Dendritic cell treated with granulocyte-macrophage colony-stimulating factor and Interleukin-4, amounts not matched to agents 40 ng/mL and 50 ng/mL, for 4 days (primary cell): ENCODE data around the gene TRAPPC5.
A peak's percentile ranks its signal among the peaks of the same experiment; 100 is the strongest.

ENCODE experiments used
- H3K27ac Mint-ChIP-seq: one replicate; pipeline ENCODE4 v1.8.0; 2022; ENCODE audit warnings: mild to moderate bottlenecking, mixed read lengths
- H3K27me3 Mint-ChIP-seq: one replicate; pipeline ENCODE4 v1.8.0; 2022; ENCODE audit warnings: mild to moderate bottlenecking, mixed read lengths
- H3K36me3 Mint-ChIP-seq: one replicate; pipeline ENCODE4 v1.8.0; 2022; ENCODE audit warnings: low read depth, mixed read lengths
- H3K4me1 Mint-ChIP-seq: one replicate; pipeline ENCODE4 v1.8.0; 2022; ENCODE audit warnings: low read depth, mixed read lengths
- H3K4me3 Mint-ChIP-seq: one replicate; pipeline ENCODE4 v1.8.0; 2022; ENCODE audit warnings: mild to moderate bottlenecking, moderate library complexity, mixed read lengths
- H3K9me3 Mint-ChIP-seq: one replicate; pipeline ENCODE4 v1.8.0; 2022; ENCODE audit warnings: mixed read lengths
- intact Hi-C: fragments of 100-400 bp; cut with micrococcal nuclease; formaldehyde crosslinking; loops from one replicate; pipeline ENCODE4 v1.15.0; 2022

Gene TRAPPC5

DNA sequence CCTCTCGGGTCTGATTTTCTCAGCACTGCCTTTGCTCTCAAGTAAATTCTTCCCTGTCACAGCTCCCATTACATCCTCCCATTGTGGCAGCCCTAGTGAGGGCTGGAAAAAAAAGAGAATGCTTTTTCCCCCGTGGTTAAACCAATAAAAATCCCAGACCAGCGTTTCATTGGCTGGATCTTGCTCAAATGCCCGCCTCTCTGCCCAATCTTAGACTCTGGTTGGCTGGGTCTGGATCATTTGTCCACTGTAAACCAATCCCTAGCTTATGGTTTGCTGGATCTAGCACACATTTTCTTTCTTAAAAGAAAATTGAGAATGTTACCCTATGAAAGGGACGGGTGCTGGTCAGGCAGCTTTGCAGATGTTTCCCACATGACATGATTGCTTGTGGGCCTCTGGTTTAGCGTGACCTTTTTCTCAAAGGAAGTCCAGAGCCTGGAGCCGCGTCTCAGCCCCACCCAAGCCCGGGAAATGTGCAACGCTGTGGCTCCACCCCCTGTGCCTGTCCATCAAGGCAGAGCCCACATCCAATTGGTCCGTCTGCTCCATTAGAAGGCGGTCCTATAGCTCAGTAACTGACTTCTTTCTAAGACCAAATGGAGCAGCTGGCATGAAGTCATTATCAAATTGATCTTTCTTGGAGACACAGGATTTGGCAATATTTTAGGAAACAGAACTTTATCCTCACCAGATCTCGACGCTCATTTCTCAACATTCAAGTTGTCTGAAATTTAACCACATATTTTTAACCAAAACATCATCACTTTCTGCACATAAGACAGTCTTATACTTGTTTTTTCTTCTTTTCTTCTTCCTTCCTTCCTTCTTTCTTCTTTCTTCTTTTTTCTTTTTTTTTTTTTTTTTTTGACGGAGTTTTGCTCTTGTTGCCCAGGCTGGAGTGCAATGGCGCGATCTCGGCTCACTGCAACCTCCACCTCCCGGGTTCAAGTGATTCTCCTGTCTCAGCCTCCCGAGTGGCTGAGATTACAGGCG is 6.3 kb upstream of the TRAPPC5 start:
- H3K4me3 Mint-ChIP-seq: no peak overlapping the region
- H3K27ac Mint-ChIP-seq: peak overlapping the region; percentile 79
- H3K27me3 Mint-ChIP-seq: peaks cover 3% of the 10 kb centered on the region
- intact Hi-C loops: no loop called here
- peaks cover 10% of the 10 kb centered on the region for H3K9me3 Mint-ChIP-seq
- peaks cover 70% of the 10 kb centered on the region for H3K4me1 Mint-ChIP-seq
- peaks cover 6% of the 10 kb centered on the region for H3K36me3 Mint-ChIP-seq

GRCh38 chr19:7676376-7676775 is 4.3 kb upstream of the TRAPPC5 start:
- Mint-ChIP-seq H3K4me1 (peaks cover 68% of the 10 kb centered on the region), H3K4me3 (peak overlapping the region; percentile 57), H3K27me3 (no peaks in the 10 kb centered on the region), H3K9me3 (peaks cover 10% of the 10 kb centered on the region), H3K27ac (peak overlapping the region; percentile 69), H3K36me3 (peaks cover 12% of the 10 kb centered on the region)
- intact Hi-C loops: no loop called here

DNA sequence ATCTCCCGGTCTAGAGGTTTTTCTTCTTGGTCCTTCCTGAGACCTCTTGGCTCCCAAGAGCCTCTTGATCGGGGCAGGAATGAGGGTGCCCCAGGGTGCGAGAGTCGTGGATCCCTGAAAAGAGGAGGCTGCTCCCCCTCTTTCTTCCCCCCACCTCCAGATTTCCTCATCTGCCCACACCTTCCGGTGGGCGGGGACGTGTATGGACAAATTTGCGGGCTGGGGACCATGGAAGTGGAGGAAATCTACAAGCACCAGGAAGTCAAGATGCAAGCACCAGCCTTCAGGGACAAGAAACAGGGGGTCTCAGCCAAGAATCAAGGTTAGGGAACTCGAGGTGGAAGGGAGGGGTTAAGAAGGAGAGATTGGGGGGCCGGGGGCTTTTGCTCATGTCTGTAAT is 3.8 kb upstream of the TRAPPC5 start, which contains the start of gene MCEMP1:
TSS of gene MCEMP1 (plus strand) at position 237 of the 400 bp plus-strand sequence. CDS start at position 268, 31 bp downstream.
- Mint-ChIP-seq H3K27me3 (no peaks in the 10 kb centered on the region), H3K36me3 (peaks cover 16% of the 10 kb centered on the region), H3K4me3 (peak within 1 kb of the TSS; percentile 57), H3K9me3 (peaks cover 10% of the 10 kb centered on the region), H3K27ac (peak within 1 kb of the TSS; percentile 69), H3K4me1 (peaks cover 73% of the 10 kb centered on the region)
- intact Hi-C loops: no loop called here

GRCh38 chr19:7677669-7678311 is 2.8 kb upstream of the TRAPPC5 start:
- peaks cover 82% of the 10 kb centered on the region for H3K4me1 Mint-ChIP-seq
- peaks cover 10% of the 10 kb centered on the region for H3K9me3 Mint-ChIP-seq
- intact Hi-C loops: no loop called here
- H3K27me3 Mint-ChIP-seq: no peaks in the 10 kb centered on the region
- peaks cover 26% of the 10 kb centered on the region for H3K36me3 Mint-ChIP-seq
- no peak overlapping the region for H3K4me3 Mint-ChIP-seq
- peak overlapping the region; percentile 69 for H3K27ac Mint-ChIP-seq

- Mint-ChIP-seq H3K27me3 (no peaks in the 10 kb centered on the region), H3K9me3 (peaks cover 2% of the 10 kb centered on the region), H3K4me3 (no peak overlapping the region), H3K4me1 (peaks cover 74% of the 10 kb centered on the region), H3K36me3 (peaks cover 35% of the 10 kb centered on the region), H3K27ac (peak overlapping the region; percentile 96)
- intact Hi-C loops: no loop called here
Observed at GRCh38 chr19:7678971-7679751, 1.5 kb upstream of the TRAPPC5 start.

DNA sequence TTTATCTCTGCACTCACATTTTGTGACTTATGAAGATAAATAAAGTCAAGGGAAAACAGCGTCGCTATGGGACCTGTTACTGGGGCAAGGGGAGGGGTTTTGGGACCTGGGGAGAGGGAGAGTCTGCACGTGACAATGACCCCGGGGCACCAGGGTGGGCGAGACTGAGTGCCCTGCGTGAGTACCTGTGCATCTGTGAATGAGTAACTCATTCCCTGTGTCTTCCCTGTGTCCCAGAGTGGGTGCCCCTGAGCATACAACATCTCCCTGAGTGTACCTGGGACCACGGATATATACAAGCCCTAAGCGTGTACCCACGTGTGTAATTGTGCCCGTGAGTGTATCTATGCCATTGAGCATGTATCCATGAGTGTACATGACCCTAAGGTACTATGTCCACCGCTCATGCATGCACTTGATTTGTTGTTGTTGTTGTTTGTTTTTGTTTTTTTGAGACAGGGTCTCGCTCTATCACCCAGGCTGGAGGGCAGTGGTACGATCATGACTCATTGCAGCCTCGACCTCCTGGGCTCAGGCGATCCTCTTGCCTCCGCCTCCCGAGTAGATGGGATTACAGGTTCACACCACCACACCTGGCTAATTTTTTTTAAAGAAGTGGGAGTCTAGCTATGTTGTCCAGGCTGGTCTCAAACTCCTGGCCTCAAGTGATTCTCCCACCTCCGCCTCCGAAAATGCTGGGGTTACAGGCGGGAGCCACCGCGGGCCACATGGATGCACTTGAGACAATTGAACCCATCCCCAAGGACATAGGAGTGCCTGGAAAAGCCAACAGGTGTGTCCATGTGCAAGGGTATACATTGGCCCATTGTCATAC is 645 bp upstream of the TRAPPC5 start:
- no peaks in the 10 kb centered on the region for H3K9me3 Mint-ChIP-seq
- H3K36me3 Mint-ChIP-seq: peaks cover 39% of the 10 kb centered on the region
- intact Hi-C loops: loop anchor here (1.0 to 10.0 kb wide), 3 partner anchors 28 to 245 kb away; partner anchors contain the start of genes CTXN1 and SNAPC2
- peak overlapping the region; percentile 98 for H3K4me3 Mint-ChIP-seq
- no peaks in the 10 kb centered on the region for H3K27me3 Mint-ChIP-seq
- H3K27ac Mint-ChIP-seq: peak overlapping the region; percentile 96
- peaks cover 68% of the 10 kb centered on the region for H3K4me1 Mint-ChIP-seq

GRCh38 chr19:7681340-7682174 is 924 bp downstream of the TRAPPC5 start:
- H3K9me3 Mint-ChIP-seq: no peaks in the 10 kb centered on the region
- H3K36me3 Mint-ChIP-seq: peaks cover 52% of the 10 kb centered on the region
- peaks cover 72% of the 10 kb centered on the region for H3K4me1 Mint-ChIP-seq

GRCh38 chr19:7682175-7682855 is 1.7 kb downstream of the TRAPPC5 start:
- no peaks in the 10 kb centered on the region for H3K9me3 Mint-ChIP-seq
- H3K27ac Mint-ChIP-seq: peak overlapping the region; percentile 96
- intact Hi-C loops: loop anchor here (10.0 kb wide), 1 partner anchor 242 kb away; the partner anchor contains the start of genes CTXN1 and SNAPC2
- peaks cover 52% of the 10 kb centered on the region for H3K36me3 Mint-ChIP-seq
- no peaks in the 10 kb centered on the region for H3K27me3 Mint-ChIP-seq
- peak overlapping the region; percentile 98 for H3K4me3 Mint-ChIP-seq
- peaks cover 71% of the 10 kb centered on the region for H3K4me1 Mint-ChIP-seq

More at GRCh38 chr19:7681340-7682174, 924 bp downstream of the TRAPPC5 start:
- intact Hi-C loops: loop anchor here (1.0 to 10.0 kb wide), 2 partner anchors 118 to 243 kb away; partner anchors contain the start of genes CTXN1 and SNAPC2
- H3K4me3 Mint-ChIP-seq: peak overlapping the region; percentile 98
- no peaks in the 10 kb centered on the region for H3K27me3 Mint-ChIP-seq
- peak overlapping the region; percentile 96 for H3K27ac Mint-ChIP-seq

- intact Hi-C loops: loop anchor here (10.0 kb wide), 1 partner anchor 239 kb away; the partner anchor contains the start of genes CTXN1 and SNAPC2
- peaks cover 52% of the 10 kb centered on the region for H3K36me3 Mint-ChIP-seq
- H3K27me3 Mint-ChIP-seq: no peaks in the 10 kb centered on the region
- peaks cover 43% of the 10 kb centered on the region for H3K4me1 Mint-ChIP-seq
- H3K27ac Mint-ChIP-seq: peak overlapping the region; percentile 48
- no peaks in the 10 kb centered on the region for H3K9me3 Mint-ChIP-seq
- no peak overlapping the region for H3K4me3 Mint-ChIP-seq
Observed at GRCh38 chr19:7685546-7686445, 5.2 kb downstream of the TRAPPC5 start.

DNA sequence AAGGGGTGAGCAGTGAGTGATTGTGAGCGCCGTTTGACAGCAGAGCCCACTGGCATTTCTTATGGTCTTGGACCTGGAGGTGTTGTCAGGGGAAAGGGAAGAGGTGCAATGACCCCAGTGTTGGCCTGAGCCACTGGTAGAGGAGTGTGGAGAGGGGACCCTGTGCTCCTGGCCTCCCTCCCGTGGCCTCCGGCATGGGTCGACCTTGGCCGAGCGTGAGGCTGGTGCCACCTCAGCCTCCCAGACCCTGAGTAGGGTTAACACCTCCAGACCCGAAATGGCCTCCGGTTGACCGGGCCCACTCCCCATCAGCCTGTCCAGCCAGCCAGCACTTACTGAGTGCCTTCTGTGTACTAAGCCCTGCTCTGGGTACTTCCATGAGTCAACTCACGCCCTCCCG is 6.5 kb downstream of the TRAPPC5 start:
- peaks cover 32% of the 10 kb centered on the region for H3K4me1 Mint-ChIP-seq
- H3K27me3 Mint-ChIP-seq: no peaks in the 10 kb centered on the region
- H3K9me3 Mint-ChIP-seq: no peaks in the 10 kb centered on the region
- peak overlapping the region; percentile 48 for H3K27ac Mint-ChIP-seq
- H3K4me3 Mint-ChIP-seq: no peak overlapping the region
- H3K36me3 Mint-ChIP-seq: peaks cover 38% of the 10 kb centered on the region
- intact Hi-C loops: loop anchor here (10.0 kb wide), 1 partner anchor 238 kb away; the partner anchor contains the start of genes CTXN1 and SNAPC2

DNA sequence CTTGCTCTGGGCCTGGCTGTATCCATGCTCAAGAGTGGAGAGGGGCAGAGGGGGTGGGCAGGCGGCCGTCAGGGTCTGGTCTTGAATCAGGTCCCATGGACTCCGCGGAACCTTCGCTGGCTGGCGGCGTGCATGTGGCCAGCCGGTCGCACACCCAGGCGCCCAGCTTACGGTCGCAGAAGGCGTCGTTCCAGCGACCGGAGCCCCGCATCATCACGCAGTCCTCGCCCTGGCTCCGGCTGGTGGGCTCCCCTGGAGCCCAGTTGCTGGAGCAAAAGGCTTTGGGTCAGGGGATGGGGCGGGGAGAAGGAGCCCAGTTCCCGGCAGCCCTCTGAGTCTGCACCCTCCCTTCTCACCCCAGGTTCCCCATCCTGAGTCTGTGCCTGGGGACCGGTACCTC is 8.5 kb downstream of the TRAPPC5 start:
- Mint-ChIP-seq H3K4me3 (no peak overlapping the region), H3K36me3 (peaks cover 18% of the 10 kb centered on the region), H3K4me1 (peaks cover 27% of the 10 kb centered on the region), H3K9me3 (no peaks in the 10 kb centered on the region), H3K27me3 (no peaks in the 10 kb centered on the region), H3K27ac (no peak overlapping the region)
- intact Hi-C loops: loop anchor here (10.0 kb wide), 1 partner anchor 236 kb away; the partner anchor contains the start of genes CTXN1 and SNAPC2
